Activated gamma-delta T cell treated with Interleukin-2 at 50 U/mL for 16 hours (primary cell): Measurements from ENCODE around the gene TMEM120B.

Experiments used
- DNase-seq: peaks from one replicate; pipeline ENCODE4 v3.0.0-alpha.2; 2020

The TMEM120B gene

GRCh38 chr12:121806009-121806545 lies 93.5 kb downstream of the TMEM120B start:
- DNase-seq = no peak

- no peak for DNase-seq
These were observed 94.2 kb downstream of the TMEM120B start for GRCh38 chr12:121806546-121807423.

- DNase-seq = no peak
These were observed 95.2 kb downstream of the TMEM120B start for GRCh38 chr12:121807642-121808347.

GRCh38 chr12:121808623-121809022 lies 96.1 kb downstream of the TMEM120B start:
- DNase-seq = no peak

GRCh38 chr12:121809712-121810116 lies 97.2 kb downstream of the TMEM120B start:
- no peak for DNase-seq

- no peak for DNase-seq
These were observed 97.8 kb downstream of the TMEM120B start for GRCh38 chr12:121810234-121810817.

GRCh38 chr12:121810833-121811433 lies 98.4 kb downstream of the TMEM120B start:
- no peak for DNase-seq

- peak; percentile 65 for DNase-seq
These were observed 99.1 kb downstream of the TMEM120B start for GRCh38 chr12:121811434-121812319.

- no peak for DNase-seq
These were observed 99.8 kb downstream of the TMEM120B start for GRCh38 chr12:121812320-121812871.

- DNase-seq = no peak
These were observed 100.7 kb downstream of the TMEM120B start for GRCh38 chr12:121812921-121813896.

GRCh38 chr12:121813951-121814350 lies 101.4 kb downstream of the TMEM120B start:
- no peak for DNase-seq

GRCh38 chr12:121814429-121815119 lies 102.0 kb downstream of the TMEM120B start:
- no peak for DNase-seq

- no peak for DNase-seq
These were observed 102.7 kb downstream of the TMEM120B start for GRCh38 chr12:121815263-121815662.

- DNase-seq = no peak
These were observed 104.5 kb downstream of the TMEM120B start for GRCh38 chr12:121816925-121817647.

GRCh38 chr12:121817648-121818043 lies 105.1 kb downstream of the TMEM120B start:
- no peak for DNase-seq

- DNase-seq = no peak
These were observed 106.8 kb downstream of the TMEM120B start for GRCh38 chr12:121819212-121819949.

GRCh38 chr12:121820056-121820455 lies 107.5 kb downstream of the TMEM120B start:
- DNase-seq = no peak

GRCh38 chr12:121822393-121823100 lies 110.0 kb downstream of the TMEM120B start:
- no peak for DNase-seq
